Left ventricle myocardium inferior (tissue), 1 donor: ENCODE results near the gene ADCY5. TPM values are rescaled to one million over a fixed set of nuclear protein-coding genes. Genes with fewer than 3 reads are reported as not detected.

Experiments
- DNase-seq: peaks from one replicate; pipeline ENCODE4 v3.0.0-alpha.2; 2020
- H3K27ac ChIP-seq: fragments of 200-600 bp; replicated peaks from 2 replicates; pipeline ENCODE4 v1.8.0; 2021
- H3K27me3 ChIP-seq: fragments of 200-600 bp; 2 replicates; pipeline ENCODE4 v1.8.0; 2021; ENCODE audit warnings: low read depth
- H3K36me3 ChIP-seq: fragments of 200-600 bp; 2 replicates; pipeline ENCODE4 v1.8.0; 2021
- H3K4me1 ChIP-seq: fragments of 200-600 bp; 2 replicates; pipeline ENCODE4 v1.8.0; 2021
- H3K4me3 ChIP-seq: fragments of 200-600 bp; 2 replicates; pipeline ENCODE4 v1.8.0; 2021; ENCODE audit warnings: mild to moderate bottlenecking, moderate library complexity
- H3K9me3 ChIP-seq: fragments of 200-600 bp; replicated peaks from 2 replicates; pipeline ENCODE4 v1.8.0; 2021
- intact Hi-C: fragments of 100-400 bp; cut with micrococcal nuclease; formaldehyde crosslinking; loops from one replicate; pipeline ENCODE4 v1.11.0; 2022
- total RNA-seq: library from RNA; stranded (reverse); fragmentation: NEBNext Ultra II Directional; extraction: Animal tissue kit (Norgen Biotek cat#: 25700); gene quantifications from one replicate; pipeline ENCODE4 v1.2.1, GENCODE V29; 2021
- TF ChIP-seq, protein P1 (sequence below): fragments of 200-600 bp; IDR thresholded peaks from 2 replicates; pipeline ENCODE4 v1.8.0; 2021; ENCODE audit warnings: antibody characterized with exemption, mild to moderate bottlenecking, borderline replicate concordance
- donor health status: DM: no; HTN: yes; CAD: no; lungs with severe emphysema.

Gene ADCY5
- total RNA-seq, 1 donor from 2014 or later: 249 TPM

DNA sequence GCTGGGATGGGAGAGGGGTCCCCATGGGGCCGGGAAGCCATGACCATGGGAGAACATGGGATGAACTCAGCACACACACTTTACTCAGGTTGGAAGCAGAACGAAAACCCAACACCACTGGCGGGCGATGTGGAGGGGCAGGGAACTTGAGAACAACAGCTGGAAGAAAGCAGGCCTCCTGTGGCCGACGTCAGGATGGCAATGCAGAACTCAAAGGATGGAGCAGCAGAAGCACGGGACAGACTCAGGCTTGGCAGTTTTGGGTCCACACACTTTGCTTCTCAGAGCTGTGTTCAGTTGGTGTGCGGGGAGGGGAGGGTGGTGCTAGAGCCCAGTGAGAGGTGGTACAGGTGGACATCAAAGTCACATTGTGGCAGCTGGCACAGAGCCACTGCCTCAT is 166.4 kb downstream of the ADCY5 start:
- TF ChIP-seq, protein P1, sequence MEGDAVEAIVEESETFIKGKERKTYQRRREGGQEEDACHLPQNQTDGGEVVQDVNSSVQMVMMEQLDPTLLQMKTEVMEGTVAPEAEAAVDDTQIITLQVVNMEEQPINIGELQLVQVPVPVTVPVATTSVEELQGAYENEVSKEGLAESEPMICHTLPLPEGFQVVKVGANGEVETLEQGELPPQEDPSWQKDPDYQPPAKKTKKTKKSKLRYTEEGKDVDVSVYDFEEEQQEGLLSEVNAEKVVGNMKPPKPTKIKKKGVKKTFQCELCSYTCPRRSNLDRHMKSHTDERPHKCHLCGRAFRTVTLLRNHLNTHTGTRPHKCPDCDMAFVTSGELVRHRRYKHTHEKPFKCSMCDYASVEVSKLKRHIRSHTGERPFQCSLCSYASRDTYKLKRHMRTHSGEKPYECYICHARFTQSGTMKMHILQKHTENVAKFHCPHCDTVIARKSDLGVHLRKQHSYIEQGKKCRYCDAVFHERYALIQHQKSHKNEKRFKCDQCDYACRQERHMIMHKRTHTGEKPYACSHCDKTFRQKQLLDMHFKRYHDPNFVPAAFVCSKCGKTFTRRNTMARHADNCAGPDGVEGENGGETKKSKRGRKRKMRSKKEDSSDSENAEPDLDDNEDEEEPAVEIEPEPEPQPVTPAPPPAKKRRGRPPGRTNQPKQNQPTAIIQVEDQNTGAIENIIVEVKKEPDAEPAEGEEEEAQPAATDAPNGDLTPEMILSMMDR: no peak
- peaks cover 26% of the 10 kb centered on the region for H3K4me1 ChIP-seq
- no peak overlapping the region for H3K4me3 ChIP-seq
- no peak overlapping the region for H3K27ac ChIP-seq
- H3K9me3 ChIP-seq: no peaks in the 10 kb centered on the region
- peaks cover 63% of the 10 kb centered on the region for H3K36me3 ChIP-seq
- no peak for DNase-seq
- H3K27me3 ChIP-seq: no peaks in the 10 kb centered on the region
- intact Hi-C loops: no loop called here

DNA sequence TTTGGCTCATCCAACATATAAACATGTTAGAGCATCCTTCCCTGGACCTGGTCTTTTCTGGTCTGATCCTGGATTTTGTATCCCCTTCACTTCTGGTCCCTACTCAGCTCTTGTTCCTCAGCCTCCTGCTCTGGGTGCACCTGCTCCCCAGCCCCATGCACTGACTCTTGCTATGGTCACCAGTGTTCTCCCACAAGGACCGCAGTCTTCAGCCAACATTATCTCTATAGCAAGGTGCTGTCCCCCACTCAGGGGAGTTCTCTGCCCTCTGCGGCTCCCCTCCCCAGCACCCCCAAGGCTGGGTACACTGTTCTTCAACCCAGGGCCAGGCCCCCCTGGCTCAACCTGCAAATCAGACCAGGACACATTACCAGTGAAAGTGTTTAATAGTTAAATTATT is 167.0 kb downstream of the ADCY5 start:
- TF ChIP-seq, protein P1: no peak
- Histone ChIP-seq H3K9me3 (no peaks in the 10 kb centered on the region), H3K4me3 (no peak overlapping the region), H3K36me3 (peaks cover 57% of the 10 kb centered on the region), H3K27ac (no peak overlapping the region), H3K27me3 (no peaks in the 10 kb centered on the region), H3K4me1 (peaks cover 21% of the 10 kb centered on the region)
- intact Hi-C loops: no loop called here
- DNase-seq: no peak

DNA sequence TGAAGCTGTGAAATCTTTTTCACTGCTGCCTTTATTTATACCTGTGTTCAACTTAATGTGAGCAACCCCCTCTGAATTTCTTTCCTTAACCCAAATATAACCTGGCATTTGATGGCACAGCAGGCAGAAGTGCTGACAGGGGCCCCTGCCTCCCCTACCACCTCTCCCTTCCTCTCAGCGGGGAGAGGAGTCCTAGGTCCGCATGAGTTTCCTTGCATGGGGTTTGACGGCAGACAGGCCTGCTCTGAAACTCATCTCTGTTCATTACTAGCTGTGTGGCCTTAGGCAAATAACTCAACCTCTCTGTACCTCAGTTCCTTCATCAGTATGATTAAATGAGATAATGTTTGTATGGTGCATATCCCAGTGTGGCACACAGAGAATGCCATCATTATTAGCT is 167.5 kb downstream of the ADCY5 start:
- Histone ChIP-seq H3K36me3 (peaks cover 52% of the 10 kb centered on the region), H3K27me3 (no peaks in the 10 kb centered on the region), H3K4me1 (peaks cover 18% of the 10 kb centered on the region), H3K4me3 (no peak overlapping the region), H3K9me3 (no peaks in the 10 kb centered on the region), H3K27ac (no peak overlapping the region)
- TF ChIP-seq, protein P1: no peak
- intact Hi-C loops: no loop called here
- no peak for DNase-seq

DNA sequence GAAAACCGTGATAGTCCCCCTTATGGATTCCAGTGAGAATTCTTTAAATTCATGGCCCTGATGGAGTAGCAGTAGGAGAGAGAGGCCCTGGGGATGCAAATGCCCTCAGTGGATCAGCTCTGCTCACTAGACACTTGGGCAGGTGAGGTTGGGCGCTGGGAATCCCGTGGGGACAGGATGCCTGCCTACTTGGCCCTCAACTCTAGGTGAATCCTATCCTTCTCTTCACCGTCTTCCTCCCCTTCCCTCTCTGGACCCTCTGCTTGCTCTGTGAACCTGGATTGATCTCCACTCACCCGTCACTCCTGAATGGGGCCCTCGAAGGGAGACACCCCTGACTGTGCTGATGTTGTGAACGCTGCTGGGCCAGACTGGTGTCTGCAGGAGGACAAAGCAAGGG is 169.8 kb downstream of the ADCY5 start:
- Histone ChIP-seq H3K4me3 (no peak overlapping the region), H3K4me1 (no peaks in the 10 kb centered on the region), H3K9me3 (no peaks in the 10 kb centered on the region), H3K36me3 (peaks cover 29% of the 10 kb centered on the region), H3K27ac (no peak overlapping the region), H3K27me3 (no peaks in the 10 kb centered on the region)
- intact Hi-C loops: no loop called here
- TF ChIP-seq, protein P1: no peak
- DNase-seq: no peak

DNA sequence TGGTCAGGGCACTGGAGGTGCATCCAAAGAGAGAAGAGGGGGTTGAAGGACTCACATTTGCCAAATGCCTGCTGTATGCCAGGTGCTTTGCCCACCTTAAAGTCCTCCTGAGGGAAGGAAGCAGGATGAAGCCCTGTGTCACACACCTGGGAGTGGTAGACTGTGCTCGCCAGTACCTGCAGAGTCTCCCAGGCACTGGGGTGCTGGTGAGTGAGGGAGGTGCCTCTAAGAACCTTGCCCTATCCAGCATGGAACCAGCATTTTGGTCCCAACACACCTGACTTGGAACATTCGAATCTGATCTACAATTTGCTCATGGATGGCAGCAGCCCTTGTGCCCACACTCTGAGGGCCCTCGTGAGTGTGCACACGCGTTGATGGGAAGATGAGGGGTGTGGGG is 170.4 kb downstream of the ADCY5 start:
- Histone ChIP-seq H3K4me3 (no peak overlapping the region), H3K9me3 (no peaks in the 10 kb centered on the region), H3K27ac (no peak overlapping the region), H3K36me3 (peaks cover 22% of the 10 kb centered on the region), H3K4me1 (peaks cover 2% of the 10 kb centered on the region), H3K27me3 (no peaks in the 10 kb centered on the region)
- TF ChIP-seq, protein P1: no peak
- no peak for DNase-seq
- intact Hi-C loops: no loop called here

DNA sequence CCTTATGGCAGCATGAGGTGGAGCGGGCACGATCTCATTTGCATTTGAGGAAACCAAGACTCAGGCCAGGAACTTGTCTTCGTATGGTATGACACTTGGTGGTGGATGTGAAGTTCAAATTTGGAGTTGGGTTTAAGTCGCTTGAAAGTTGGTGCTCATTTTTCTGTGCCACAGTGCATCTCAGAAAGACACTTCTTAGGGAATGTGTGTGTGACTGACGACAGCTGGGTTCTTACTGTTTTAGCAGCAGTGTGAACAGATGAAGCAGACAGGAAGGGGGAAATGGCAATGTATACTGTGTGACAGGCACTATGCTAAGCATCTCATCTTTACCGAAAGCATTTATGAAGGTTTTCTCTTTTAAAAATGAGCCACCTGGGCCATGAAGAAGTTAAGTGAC is 171.8 kb downstream of the ADCY5 start:
- H3K27ac ChIP-seq: no peak overlapping the region

More for the DNA sequence above, 171.8 kb downstream of the ADCY5 start:
- Histone ChIP-seq H3K27me3 (no peaks in the 10 kb centered on the region), H3K36me3 (peaks cover 9% of the 10 kb centered on the region), H3K4me3 (no peak overlapping the region), H3K9me3 (no peaks in the 10 kb centered on the region), H3K4me1 (peaks cover 9% of the 10 kb centered on the region)
- intact Hi-C loops: no loop called here
- TF ChIP-seq, protein P1: no peak
- no peak for DNase-seq
